Loucy (cell line): Measurements from ENCODE around the gene ALDH4A1.

Source experiments
- EZH2phosphoT487 ChIP-seq: fragments of 200-600 bp; IDR thresholded peaks from 2 replicates; pipeline ENCODE4 v1.6.1; 2018; ENCODE audit warnings: antibody characterized with exemption, mild to moderate bottlenecking, moderate library complexity, borderline replicate concordance
- TF ChIP-seq, protein P1 (sequence below): fragments of 200-600 bp; sonication (generic); conservative IDR thresholded peaks from 2 replicates; pipeline ENCODE4 v1.5.1; 2014; ENCODE audit warnings: mild to moderate bottlenecking, antibody characterized with exemption, low read length

GRCh38 chr1:18939398-18940302, 37.3 kb upstream of the ALDH4A1 start:
- no peak for TF ChIP-seq EZH2phosphoT487
- TF ChIP-seq, protein P1, sequence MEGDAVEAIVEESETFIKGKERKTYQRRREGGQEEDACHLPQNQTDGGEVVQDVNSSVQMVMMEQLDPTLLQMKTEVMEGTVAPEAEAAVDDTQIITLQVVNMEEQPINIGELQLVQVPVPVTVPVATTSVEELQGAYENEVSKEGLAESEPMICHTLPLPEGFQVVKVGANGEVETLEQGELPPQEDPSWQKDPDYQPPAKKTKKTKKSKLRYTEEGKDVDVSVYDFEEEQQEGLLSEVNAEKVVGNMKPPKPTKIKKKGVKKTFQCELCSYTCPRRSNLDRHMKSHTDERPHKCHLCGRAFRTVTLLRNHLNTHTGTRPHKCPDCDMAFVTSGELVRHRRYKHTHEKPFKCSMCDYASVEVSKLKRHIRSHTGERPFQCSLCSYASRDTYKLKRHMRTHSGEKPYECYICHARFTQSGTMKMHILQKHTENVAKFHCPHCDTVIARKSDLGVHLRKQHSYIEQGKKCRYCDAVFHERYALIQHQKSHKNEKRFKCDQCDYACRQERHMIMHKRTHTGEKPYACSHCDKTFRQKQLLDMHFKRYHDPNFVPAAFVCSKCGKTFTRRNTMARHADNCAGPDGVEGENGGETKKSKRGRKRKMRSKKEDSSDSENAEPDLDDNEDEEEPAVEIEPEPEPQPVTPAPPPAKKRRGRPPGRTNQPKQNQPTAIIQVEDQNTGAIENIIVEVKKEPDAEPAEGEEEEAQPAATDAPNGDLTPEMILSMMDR, result no peak
